Colonic mucosa (tissue), 4 donors: Measurements from ENCODE around the gene SLC25A48. TPM values are rescaled to one million over a fixed set of nuclear protein-coding genes. Genes with fewer than 3 reads are reported as not detected.

Experiments
- DNase-seq: peaks from one replicate; pipeline ENCODE4 v3.0.0-alpha.2; 2020
- H3K27ac ChIP-seq: fragments of 200-600 bp; one replicate; pipeline ENCODE4 v1.8.0; 2021
- H3K27me3 ChIP-seq: fragments of 200-600 bp; one replicate; pipeline ENCODE4 v1.8.0; 2021
- H3K36me3 ChIP-seq: fragments of 200-600 bp; one replicate; pipeline ENCODE4 v1.8.0; 2021
- H3K4me1 ChIP-seq: fragments of 200-600 bp; one replicate; pipeline ENCODE4 v1.8.0; 2021; ENCODE audit warnings: mild to moderate bottlenecking
- H3K4me3 ChIP-seq: fragments of 200-600 bp; one replicate; pipeline ENCODE4 v1.8.0; 2021
- H3K9ac ChIP-seq, 2 donors: one replicate each; pipeline ENCODE4 v1.7.0; 2013; ENCODE audit warnings: control low read depth in 2 of 2, low read depth in 2 of 2, low read length in 2 of 2
- H3K9me3 ChIP-seq: fragments of 200-600 bp; one replicate; pipeline ENCODE4 v1.8.0; 2021
- intact Hi-C: fragments of 100-400 bp; cut with DNase I; formaldehyde crosslinking; loops from one replicate; pipeline ENCODE4 v1.14.1; 2022
- total RNA-seq, 2 donors: library from RNA; stranded (reverse); fragmentation: NEBNext Ultra II Directional in 1 of 2; extraction: Animal tissue kit (Norgen Biotek cat#: 25700) in 1 of 2; gene quantifications; one replicate each; pipeline ENCODE4 v1.2.1, GENCODE V29; 2021
- TF ChIP-seq, protein P1 (sequence below): fragments of 200-600 bp; IDR thresholded peaks from one replicate; pipeline ENCODE4 v1.8.0; 2022; ENCODE audit warnings: antibody characterized with exemption, mild to moderate bottlenecking
- donor health status: healthy.
- donor health status: DM: no; HTN: no; CAD: no.
- donor health status: DM: no; HTN: no; CAD: no.

The SLC25A48 gene
- total RNA-seq, 2 donors from 2014 or later = 4.1 to 6.0 TPM

DNA sequence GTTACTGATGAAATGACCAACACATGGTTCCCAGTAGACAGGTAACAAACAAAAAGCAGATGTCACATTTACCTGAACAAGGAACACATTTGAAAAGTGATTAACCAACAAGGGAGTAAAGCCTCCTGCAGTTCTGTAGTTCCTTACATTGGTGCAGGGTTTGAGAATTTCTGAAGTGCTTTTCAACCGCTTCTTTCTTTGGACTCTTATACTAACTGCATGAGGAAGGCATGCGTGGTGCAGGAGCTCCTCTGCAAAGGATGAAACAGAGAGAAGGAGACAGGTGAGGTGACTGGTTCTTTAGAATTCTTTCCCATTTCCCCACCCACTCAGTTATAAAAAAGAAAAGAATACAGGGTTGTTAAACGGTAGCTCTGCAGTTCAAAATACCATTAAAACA lies 65.8 kb downstream of the SLC25A48 start:
- no peak overlapping the region for H3K9ac ChIP-seq
- TF ChIP-seq, protein P1, sequence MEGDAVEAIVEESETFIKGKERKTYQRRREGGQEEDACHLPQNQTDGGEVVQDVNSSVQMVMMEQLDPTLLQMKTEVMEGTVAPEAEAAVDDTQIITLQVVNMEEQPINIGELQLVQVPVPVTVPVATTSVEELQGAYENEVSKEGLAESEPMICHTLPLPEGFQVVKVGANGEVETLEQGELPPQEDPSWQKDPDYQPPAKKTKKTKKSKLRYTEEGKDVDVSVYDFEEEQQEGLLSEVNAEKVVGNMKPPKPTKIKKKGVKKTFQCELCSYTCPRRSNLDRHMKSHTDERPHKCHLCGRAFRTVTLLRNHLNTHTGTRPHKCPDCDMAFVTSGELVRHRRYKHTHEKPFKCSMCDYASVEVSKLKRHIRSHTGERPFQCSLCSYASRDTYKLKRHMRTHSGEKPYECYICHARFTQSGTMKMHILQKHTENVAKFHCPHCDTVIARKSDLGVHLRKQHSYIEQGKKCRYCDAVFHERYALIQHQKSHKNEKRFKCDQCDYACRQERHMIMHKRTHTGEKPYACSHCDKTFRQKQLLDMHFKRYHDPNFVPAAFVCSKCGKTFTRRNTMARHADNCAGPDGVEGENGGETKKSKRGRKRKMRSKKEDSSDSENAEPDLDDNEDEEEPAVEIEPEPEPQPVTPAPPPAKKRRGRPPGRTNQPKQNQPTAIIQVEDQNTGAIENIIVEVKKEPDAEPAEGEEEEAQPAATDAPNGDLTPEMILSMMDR = no peak
- no peaks in the 10 kb centered on the region for H3K36me3 ChIP-seq
- intact Hi-C loops = no loop called here
- no peak for DNase-seq
- no peak overlapping the region for H3K4me3 ChIP-seq
- H3K4me1 ChIP-seq = no peaks in the 10 kb centered on the region
- H3K27me3 ChIP-seq = no peaks in the 10 kb centered on the region
- no peak overlapping the region for H3K27ac ChIP-seq
- no peaks in the 10 kb centered on the region for H3K9me3 ChIP-seq

DNA sequence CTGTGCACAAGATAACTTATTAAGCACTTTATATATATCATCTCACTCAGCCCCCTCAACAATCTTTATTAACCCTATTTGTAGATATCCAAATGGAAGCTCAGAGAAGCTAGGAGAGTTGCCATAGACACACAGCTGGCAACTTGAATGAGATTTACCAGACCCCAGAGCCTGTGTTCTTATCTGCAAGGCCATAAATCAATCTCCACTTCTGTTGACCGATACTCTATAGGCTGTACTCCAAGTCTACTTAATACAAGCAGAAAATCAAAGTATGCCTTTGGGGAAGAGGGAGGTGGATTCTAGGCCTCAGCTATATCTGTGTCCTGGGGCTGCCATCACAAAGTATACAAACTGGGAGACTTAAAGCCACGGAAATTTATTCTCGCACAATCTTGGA lies 67.2 kb downstream of the SLC25A48 start:
- Histone ChIP-seq H3K36me3 (no peaks in the 10 kb centered on the region), H3K4me1 (no peaks in the 10 kb centered on the region), H3K27ac (no peak overlapping the region), H3K9ac (no peak overlapping the region), H3K27me3 (no peaks in the 10 kb centered on the region), H3K4me3 (no peak overlapping the region), H3K9me3 (no peaks in the 10 kb centered on the region)
- DNase-seq = no peak
- TF ChIP-seq, protein P1 = no peak
- intact Hi-C loops = no loop called here

DNA sequence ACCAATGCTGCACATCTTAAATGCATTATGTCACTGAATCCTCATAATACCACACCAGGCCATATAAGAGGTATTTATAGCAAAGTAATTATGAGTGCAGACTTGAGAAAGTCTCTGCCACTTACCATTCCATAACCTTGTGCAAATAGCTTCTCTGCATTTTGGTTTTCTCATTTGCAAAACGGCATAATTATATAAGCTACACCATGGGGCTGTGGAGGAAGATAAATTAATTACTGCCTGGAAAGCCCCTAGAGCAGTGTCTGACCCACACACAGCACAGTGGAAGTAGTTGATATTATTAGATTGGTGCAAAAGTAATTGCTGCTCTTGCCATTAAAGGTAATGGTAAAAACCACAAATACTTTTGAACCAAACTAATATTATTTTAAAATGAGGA lies 70.7 kb downstream of the SLC25A48 start:
- Histone ChIP-seq H3K4me3 (no peak overlapping the region), H3K36me3 (no peaks in the 10 kb centered on the region), H3K9ac (no peak overlapping the region), H3K27me3 (no peaks in the 10 kb centered on the region), H3K4me1 (no peaks in the 10 kb centered on the region), H3K9me3 (no peaks in the 10 kb centered on the region), H3K27ac (no peak overlapping the region)
- TF ChIP-seq, protein P1 = no peak
- intact Hi-C loops = no loop called here
- no peak for DNase-seq

DNA sequence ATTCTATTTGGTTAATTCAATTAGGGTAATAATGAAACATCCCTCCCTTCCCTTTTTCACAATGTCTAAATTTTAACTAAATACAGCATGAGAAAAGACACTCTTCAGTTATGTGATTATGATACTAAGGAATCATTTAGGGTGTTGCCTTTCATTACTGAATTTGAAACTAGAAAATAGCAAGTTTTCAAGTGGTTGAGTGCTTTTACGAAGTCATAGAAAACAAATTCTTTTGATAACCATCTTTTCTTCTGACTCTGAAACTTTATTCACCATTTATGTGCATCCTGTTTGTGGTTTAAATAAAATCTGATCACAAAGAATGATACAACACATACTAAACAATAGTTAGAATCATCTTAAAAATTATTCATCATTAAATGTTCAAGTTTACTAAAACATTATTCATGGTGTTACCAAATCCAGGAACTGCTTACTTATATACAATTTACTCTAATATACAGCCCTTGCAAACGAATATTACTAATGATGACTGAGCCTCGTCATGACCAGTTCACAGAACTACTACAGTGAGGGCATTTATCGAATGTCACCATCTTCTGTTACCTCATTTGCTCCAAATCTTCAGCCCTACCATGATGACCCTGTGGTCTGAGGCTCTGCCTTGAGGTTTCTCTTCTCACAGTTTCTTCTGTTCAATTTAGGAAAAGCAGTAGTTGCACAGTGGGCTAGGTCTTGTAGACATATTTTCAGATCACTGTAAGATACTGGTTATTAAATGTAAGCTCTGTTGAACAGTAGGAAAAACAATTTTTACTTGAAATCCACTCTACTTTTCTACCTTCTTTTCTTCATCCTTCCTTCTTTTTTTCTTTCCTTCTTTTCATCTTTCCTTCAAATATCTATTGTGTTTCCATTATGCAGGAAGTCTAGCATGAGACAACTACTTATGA lies 79.5 kb downstream of the SLC25A48 start:
- no peaks in the 10 kb centered on the region for H3K9me3 ChIP-seq
- H3K27ac ChIP-seq = no peak overlapping the region
- H3K4me1 ChIP-seq = no peaks in the 10 kb centered on the region
- H3K4me3 ChIP-seq = no peak overlapping the region
- TF ChIP-seq, protein P1 = no peak
- intact Hi-C loops = no loop called here
- H3K36me3 ChIP-seq = no peaks in the 10 kb centered on the region
- no peaks in the 10 kb centered on the region for H3K27me3 ChIP-seq
- no peak for DNase-seq
- no peak overlapping the region for H3K9ac ChIP-seq

DNA sequence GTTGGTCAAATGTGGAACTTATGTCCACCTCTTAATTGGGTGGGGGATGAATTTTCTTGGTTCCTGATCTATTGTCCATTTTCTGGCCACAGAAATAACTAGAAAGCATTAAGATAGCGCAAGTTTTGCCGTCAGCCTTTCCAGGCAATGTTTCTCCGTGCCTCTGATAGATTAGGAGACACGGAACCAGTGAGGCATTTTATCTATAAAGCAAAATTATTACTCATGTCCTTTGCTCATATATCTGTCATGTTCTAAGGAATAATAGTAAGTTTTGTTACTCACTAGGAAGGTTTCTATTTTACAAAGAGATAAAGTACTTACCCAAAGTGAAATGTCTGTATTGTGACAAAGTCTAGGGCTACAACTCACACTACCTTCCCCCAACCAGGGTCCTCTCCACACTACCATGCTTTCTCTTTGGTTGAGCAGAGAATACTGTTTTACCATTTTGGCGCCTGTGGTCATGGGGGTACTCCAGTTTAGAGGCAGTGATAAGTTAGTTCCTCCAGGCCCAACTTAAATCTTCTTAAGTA lies 81.1 kb downstream of the SLC25A48 start:
- intact Hi-C loops = no loop called here
- Histone ChIP-seq H3K4me1 (no peaks in the 10 kb centered on the region), H3K9me3 (no peaks in the 10 kb centered on the region), H3K4me3 (no peak overlapping the region), H3K9ac (no peak overlapping the region), H3K36me3 (no peaks in the 10 kb centered on the region), H3K27me3 (no peaks in the 10 kb centered on the region), H3K27ac (no peak overlapping the region)
- TF ChIP-seq, protein P1 = no peak
- no peak for DNase-seq
